ENCODE measurements around the gene ST6GALNAC6.

Gene ST6GALNAC6

DNA sequence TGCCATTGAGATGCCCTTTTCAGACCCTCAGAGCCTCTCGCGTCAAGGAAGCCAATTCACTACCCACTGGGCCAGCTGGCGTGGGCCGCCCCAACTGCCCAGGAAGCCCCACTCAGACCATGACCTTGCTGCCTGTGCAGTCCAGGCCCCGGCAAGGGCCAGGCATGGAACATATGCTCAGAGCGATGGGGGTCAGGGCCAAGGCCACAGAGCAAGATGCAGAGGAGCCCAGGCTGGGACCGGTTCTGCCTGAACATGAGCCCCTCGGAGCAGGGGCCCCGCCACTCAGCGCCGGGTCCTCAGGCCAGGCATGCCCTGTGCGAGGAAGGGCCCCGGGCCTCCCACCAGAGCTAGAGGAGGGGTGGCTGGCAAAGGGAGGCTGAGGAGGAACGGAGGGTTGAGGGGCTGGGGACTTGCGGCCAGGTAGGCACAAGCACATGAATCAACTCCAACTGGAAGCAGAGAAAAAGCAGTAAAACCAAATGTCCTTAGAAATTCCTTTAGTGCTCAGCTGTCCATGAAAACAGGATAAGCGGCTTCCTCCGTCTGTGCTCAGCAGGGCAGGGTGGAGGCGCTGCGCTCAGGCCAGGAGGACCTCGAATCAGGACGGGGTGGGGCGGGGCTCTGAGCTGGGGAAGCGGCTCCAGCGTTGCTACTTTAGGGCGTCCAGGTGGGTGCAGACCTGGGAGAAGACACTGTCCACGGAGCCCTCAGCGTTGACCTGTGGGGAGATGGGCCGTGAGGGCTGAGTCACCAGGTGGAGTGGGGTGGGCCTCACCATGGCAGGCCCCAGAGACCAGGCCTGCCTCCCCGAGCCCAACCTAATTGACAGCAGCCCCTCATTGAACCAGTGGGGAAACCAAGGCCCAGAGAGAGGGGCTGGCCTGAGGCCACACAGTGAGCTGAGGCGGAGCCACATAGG, 31.8 kb downstream of the ST6GALNAC6 start:
- Histone ChIP-seq H4K20me1 (ENCODE audit: insufficient read depth, low read length, poor library complexity, severe bottlenecking) (no peaks in the 10 kb centered on the region), H3K27me3 (ENCODE audit: insufficient read depth, low read length, poor library complexity, severe bottlenecking) (no peaks in the 10 kb centered on the region), H2AFZ (ENCODE audit: low read length) (no peak overlapping the region), H3F3A (ENCODE audit: low read depth) (peaks cover 21% of the 10 kb centered on the region; the same call in 1 of the 2 replicates), H3K4me1 (ENCODE audit: insufficient read depth, low read length, poor library complexity, severe bottlenecking) (peaks cover 39% of the 10 kb centered on the region), H3K4me3 (ENCODE audit: low read length, poor library complexity, severe bottlenecking) (no peak overlapping the region), H3K9ac (ENCODE audit: low read depth, low read length, poor library complexity, severe bottlenecking) (no peak overlapping the region), H3K4me2 (ENCODE audit: low read depth, low read length, poor library complexity, severe bottlenecking) (no peak overlapping the region), H3K9me2 (replicated peaks; ENCODE audit: low read depth, low read length) (no peaks in the 10 kb centered on the region), H3K79me2 (ENCODE audit: insufficient read depth, low read length) (no peaks in the 10 kb centered on the region), H3K9me3 (ENCODE audit: insufficient read depth, low read depth, low read length) (no peaks in the 10 kb centered on the region), H3K36me3 (ENCODE audit: insufficient read depth, low read length) (no peaks in the 10 kb centered on the region)
- no peak for TF ChIP-seq EZH2phosphoT487 (IDR thresholded peaks at IDR 0.05; ENCODE audit: borderline replicate concordance)
- TF ChIP-seq, protein P1, sequence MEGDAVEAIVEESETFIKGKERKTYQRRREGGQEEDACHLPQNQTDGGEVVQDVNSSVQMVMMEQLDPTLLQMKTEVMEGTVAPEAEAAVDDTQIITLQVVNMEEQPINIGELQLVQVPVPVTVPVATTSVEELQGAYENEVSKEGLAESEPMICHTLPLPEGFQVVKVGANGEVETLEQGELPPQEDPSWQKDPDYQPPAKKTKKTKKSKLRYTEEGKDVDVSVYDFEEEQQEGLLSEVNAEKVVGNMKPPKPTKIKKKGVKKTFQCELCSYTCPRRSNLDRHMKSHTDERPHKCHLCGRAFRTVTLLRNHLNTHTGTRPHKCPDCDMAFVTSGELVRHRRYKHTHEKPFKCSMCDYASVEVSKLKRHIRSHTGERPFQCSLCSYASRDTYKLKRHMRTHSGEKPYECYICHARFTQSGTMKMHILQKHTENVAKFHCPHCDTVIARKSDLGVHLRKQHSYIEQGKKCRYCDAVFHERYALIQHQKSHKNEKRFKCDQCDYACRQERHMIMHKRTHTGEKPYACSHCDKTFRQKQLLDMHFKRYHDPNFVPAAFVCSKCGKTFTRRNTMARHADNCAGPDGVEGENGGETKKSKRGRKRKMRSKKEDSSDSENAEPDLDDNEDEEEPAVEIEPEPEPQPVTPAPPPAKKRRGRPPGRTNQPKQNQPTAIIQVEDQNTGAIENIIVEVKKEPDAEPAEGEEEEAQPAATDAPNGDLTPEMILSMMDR (conservative IDR thresholded peaks at IDR 0.05; ENCODE audit: low read length), result no peak

DNA sequence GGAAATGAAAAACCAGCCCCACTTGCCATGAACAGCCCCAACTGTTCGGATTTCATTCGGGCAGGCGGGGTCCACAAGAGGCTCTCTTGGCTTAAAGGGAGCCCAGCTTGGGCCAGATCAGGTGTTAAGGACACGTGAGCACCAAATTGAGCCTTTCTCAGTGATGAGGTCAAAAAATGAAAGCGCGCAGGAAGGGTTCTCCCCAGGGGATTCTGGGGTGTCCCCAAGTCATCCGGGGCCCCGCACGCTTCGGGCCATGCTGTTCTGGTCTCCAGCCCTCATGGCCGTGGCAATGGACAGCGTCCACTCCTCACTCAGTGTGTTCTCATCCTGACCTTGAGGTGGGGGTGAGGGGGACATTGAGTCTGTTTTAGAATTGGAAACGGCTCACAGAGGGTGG, 32.9 kb downstream of the ST6GALNAC6 start:
- Histone ChIP-seq H3K4me3 (ENCODE audit: low read length, poor library complexity, severe bottlenecking) (no peak overlapping the region), H4K20me1 (ENCODE audit: insufficient read depth, low read length, poor library complexity, severe bottlenecking) (no peaks in the 10 kb centered on the region), H2AFZ (ENCODE audit: low read length) (no peak overlapping the region), H3F3A (ENCODE audit: low read depth) (peaks cover 28% of the 10 kb centered on the region; the same call in 1 of the 2 replicates), H3K27me3 (ENCODE audit: insufficient read depth, low read length, poor library complexity, severe bottlenecking) (no peaks in the 10 kb centered on the region), H3K9me3 (ENCODE audit: insufficient read depth, low read depth, low read length) (no peaks in the 10 kb centered on the region), H3K36me3 (ENCODE audit: insufficient read depth, low read length) (no peaks in the 10 kb centered on the region), H3K79me2 (ENCODE audit: insufficient read depth, low read length) (no peaks in the 10 kb centered on the region), H3K4me1 (ENCODE audit: insufficient read depth, low read length, poor library complexity, severe bottlenecking) (peaks cover 50% of the 10 kb centered on the region), H3K4me2 (ENCODE audit: low read depth, low read length, poor library complexity, severe bottlenecking) (no peak overlapping the region), H3K9me2 (replicated peaks; ENCODE audit: low read depth, low read length) (no peaks in the 10 kb centered on the region), H3K9ac (ENCODE audit: low read depth, low read length, poor library complexity, severe bottlenecking) (no peak overlapping the region)
- no peak for TF ChIP-seq EZH2phosphoT487 (IDR thresholded peaks at IDR 0.05; ENCODE audit: borderline replicate concordance)
- TF ChIP-seq, protein P1 (conservative IDR thresholded peaks at IDR 0.05; ENCODE audit: low read length), result no peak

- no peak for TF ChIP-seq EZH2phosphoT487 (IDR thresholded peaks at IDR 0.05; ENCODE audit: borderline replicate concordance)
- TF ChIP-seq, protein P1 (conservative IDR thresholded peaks at IDR 0.05; ENCODE audit: low read length), result 0 out of 2 replicates have a peak, but pooled peaks have one; percentile 13
- Histone ChIP-seq H4K20me1 (ENCODE audit: insufficient read depth, low read length, poor library complexity, severe bottlenecking) (no peaks in the 10 kb centered on the region), H2AFZ (ENCODE audit: low read length) (0 out of 2 replicates have a peak overlapping the region, but pooled peaks have one; percentile 13)
These were observed 33.5 kb downstream of the ST6GALNAC6 start for GRCh38 chr9:127865645-127866464.

More at GRCh38 chr9:127865645-127866464, 33.5 kb downstream of the ST6GALNAC6 start:
- H3K4me3 ChIP-seq (ENCODE audit: low read length, poor library complexity, severe bottlenecking), result peak overlapping the region; percentile 52
- peaks cover 28% of the 10 kb centered on the region; the same call in 1 of the 2 replicates for H3F3A ChIP-seq (ENCODE audit: low read depth)
- no peaks in the 10 kb centered on the region for H3K9me2 ChIP-seq (replicated peaks; ENCODE audit: low read depth, low read length)
- H3K27me3 ChIP-seq (ENCODE audit: insufficient read depth, low read length, poor library complexity, severe bottlenecking), result no peaks in the 10 kb centered on the region
- peak overlapping the region; percentile 75 for H3K9ac ChIP-seq (ENCODE audit: low read depth, low read length, poor library complexity, severe bottlenecking)
- no peaks in the 10 kb centered on the region for H3K9me3 ChIP-seq (ENCODE audit: insufficient read depth, low read depth, low read length)
- peak overlapping the region; percentile 78 for H3K4me2 ChIP-seq (ENCODE audit: low read depth, low read length, poor library complexity, severe bottlenecking)
- H3K79me2 ChIP-seq (ENCODE audit: insufficient read depth, low read length), result no peaks in the 10 kb centered on the region
- H3K36me3 ChIP-seq (ENCODE audit: insufficient read depth, low read length), result no peaks in the 10 kb centered on the region
- H3K4me1 ChIP-seq (ENCODE audit: insufficient read depth, low read length, poor library complexity, severe bottlenecking), result peaks cover 57% of the 10 kb centered on the region

Data from Loucy (cell line).